Measurements from ENCODE around the gene FUT7. TPM values are rescaled to one million over a fixed set of nuclear protein-coding genes. Genes with fewer than 3 reads are reported as not detected.

FUT7 gene
- total and polyA plus RNA-seq, 2 of the 13 experiments (the other 11 are each of a cell fraction or from before 2014, with no cell fraction given) = 0.05 TPM; not detected in 1

DNA sequence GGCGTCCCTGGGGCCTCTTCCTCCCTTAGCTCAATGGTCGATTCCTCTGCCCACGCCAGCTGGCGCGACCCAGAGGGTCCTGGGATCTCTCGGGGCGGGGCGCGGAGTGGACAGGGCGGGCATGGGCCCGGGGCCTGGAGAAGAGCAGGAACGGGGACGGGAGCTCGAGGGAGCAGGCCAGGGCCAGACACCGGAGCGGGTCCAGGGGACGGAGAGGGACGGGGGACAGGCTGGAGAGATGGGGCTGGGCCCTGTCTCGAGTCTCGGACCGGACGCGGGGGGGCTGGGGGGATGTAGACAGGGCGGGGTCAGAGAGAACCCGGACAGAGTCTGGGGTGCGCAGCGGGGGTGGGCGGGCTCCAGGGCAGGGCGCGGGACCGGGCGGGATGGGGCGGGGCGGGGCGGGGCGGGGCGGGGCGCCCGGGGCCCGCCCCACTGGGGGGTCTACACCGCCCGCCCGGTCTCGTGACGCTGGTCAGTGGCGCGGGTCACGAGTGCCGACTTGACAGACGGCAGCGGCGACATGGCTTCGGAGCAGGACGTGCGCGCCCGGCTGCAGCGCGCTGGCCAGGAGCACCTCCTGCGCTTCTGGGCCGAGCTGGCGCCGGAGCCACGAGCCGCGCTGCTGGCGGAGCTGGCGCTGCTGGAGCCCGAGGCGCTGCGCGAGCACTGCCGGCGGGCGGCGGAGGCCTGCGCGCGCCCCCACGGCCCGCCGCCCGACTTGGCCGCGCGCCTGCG, 45.3 kb upstream of the FUT7 start, which contains the start of gene UAP1L1 (continued):
- TF ChIP-seq, protein P1, sequence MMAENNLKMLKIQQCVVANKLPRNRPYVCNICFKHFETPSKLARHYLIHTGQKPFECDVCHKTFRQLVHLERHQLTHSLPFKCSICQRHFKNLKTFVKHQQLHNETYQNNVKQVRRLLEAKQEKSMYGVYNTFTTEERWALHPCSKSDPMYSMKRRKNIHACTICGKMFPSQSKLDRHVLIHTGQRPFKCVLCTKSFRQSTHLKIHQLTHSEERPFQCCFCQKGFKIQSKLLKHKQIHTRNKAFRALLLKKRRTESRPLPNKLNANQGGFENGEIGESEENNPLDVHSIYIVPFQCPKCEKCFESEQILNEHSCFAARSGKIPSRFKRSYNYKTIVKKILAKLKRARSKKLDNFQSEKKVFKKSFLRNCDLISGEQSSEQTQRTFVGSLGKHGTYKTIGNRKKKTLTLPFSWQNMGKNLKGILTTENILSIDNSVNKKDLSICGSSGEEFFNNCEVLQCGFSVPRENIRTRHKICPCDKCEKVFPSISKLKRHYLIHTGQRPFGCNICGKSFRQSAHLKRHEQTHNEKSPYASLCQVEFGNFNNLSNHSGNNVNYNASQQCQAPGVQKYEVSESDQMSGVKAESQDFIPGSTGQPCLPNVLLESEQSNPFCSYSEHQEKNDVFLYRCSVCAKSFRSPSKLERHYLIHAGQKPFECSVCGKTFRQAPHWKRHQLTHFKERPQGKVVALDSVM (CRISPR knock-in tag; IDR thresholded peaks at IDR 0.05) = no peak
- peak; percentile 39; the same call in 1 of the 2 replicates for TF ChIP-seq SP4 (CRISPR knock-in tag; IDR thresholded peaks at IDR 0.05)
- TF ChIP-seq, protein P2, sequence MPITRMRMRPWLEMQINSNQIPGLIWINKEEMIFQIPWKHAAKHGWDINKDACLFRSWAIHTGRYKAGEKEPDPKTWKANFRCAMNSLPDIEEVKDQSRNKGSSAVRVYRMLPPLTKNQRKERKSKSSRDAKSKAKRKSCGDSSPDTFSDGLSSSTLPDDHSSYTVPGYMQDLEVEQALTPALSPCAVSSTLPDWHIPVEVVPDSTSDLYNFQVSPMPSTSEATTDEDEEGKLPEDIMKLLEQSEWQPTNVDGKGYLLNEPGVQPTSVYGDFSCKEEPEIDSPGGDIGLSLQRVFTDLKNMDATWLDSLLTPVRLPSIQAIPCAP (CRISPR knock-in tag; IDR thresholded peaks at IDR 0.05; ENCODE audit: low read depth) = no peak
- TF ChIP-seq MXI1 (IDR thresholded peaks at IDR 0.05; ENCODE audit: borderline replicate concordance, low read depth, low read length) = 0 out of 3 replicates have a peak, but pooled peaks have one; percentile 21
- 0 out of 2 replicates have a peak, but pooled peaks have one; percentile 18 for TF ChIP-seq HNRNPL (IDR thresholded peaks at IDR 0.05; ENCODE audit: low read depth, low read length)
- TF ChIP-seq, protein P3, sequence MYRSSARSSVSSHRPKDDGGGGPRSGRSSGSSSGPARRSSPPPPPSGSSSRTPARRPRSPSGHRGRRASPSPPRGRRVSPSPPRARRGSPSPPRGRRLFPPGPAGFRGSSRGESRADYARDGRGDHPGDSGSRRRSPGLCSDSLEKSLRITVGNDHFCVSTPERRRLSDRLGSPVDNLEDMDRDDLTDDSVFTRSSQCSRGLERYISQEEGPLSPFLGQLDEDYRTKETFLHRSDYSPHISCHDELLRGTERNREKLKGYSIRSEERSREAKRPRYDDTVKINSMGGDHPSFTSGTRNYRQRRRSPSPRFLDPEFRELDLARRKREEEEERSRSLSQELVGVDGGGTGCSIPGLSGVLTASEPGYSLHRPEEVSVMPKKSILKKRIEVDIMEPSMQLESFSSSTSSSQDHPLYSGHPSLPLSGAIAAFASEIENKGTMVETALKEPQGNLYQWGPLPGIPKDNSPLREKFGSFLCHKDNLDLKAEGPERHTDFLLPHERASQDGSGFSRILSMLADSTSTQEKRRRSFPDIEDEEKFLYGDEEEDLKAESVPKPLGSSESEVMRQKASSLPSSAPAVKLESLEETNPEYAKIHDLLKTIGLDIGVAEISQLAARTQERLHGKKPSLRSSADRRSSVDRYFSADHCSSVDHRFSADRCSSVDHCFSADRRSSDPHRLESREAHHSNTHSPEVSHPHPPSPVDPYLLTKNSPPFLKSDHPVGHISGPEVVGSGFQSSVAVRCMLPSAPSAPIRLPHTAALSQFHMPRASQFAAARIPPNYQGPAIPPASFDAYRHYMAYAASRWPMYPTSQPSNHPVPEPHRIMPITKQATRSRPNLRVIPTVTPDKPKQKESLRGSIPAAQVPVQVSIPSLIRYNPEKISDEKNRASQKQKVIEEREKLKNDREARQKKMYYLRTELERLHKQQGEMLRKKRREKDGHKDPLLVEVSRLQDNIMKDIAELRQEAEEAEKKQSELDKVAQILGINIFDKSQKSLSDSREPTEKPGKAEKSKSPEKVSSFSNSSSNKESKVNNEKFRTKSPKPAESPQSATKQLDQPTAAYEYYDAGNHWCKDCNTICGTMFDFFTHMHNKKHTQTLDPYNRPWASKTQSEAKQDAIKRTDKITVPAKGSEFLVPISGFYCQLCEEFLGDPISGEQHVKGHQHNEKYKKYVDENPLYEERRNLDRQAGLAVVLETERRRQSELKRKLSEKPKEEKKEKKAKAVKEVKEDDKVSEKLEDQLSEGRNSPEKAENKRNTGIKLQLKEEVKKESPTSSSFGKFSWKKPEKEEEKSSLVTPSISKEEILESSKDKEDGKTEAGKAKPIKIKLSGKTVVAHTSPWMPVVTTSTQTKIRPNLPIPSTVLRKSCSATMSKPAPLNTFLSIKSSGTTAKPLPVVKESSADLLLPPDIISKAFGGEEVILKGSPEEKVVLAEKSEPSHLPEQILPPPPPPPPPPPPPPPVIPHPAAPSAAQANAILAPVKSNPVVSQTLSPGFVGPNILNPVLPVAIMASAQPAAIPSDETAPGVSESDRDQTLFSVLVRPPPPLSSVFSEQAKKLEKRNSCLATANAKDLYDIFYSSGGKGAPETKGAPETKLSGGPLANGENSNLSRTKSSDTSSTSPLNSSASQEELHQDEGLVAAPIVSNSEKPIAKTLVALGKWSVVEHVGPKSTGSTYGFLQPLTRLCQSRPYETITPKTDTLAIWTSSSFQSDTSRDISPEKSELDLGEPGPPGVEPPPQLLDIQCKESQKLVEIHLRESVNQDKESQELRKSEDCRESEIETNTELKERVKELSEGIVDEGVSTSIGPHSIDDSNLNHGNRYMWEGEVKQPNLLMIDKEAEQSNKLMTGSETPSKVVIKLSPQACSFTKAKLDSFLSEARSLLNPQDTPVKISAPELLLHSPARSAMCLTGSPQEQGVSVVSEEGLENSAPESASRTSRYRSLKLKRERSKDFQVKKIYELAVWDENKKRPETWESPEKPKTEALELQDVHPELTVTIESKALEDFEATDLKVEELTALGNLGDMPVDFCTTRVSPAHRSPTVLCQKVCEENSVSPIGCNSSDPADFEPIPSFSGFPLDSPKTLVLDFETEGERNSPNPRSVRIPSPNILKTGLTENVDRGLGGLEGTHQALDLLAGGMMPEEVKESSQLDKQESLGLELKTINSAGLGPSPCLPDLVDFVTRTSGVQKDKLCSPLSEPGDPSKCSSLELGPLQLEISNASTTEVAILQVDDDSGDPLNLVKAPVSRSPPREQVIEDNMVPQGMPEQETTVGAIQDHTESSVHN (CRISPR knock-in tag; IDR thresholded peaks at IDR 0.05) = no peak
- TF ChIP-seq CHD4 (IDR thresholded peaks at IDR 0.05; ENCODE audit: borderline replicate concordance, low read length) = no peak
- no peak for TF ChIP-seq ZNF558 (CRISPR knock-in tag; IDR thresholded peaks at IDR 0.05; ENCODE audit: borderline replicate concordance)
- no peak for TF ChIP-seq ZNF737 (CRISPR knock-in tag; IDR thresholded peaks at IDR 0.05; ENCODE audit: borderline replicate concordance)
- TF ChIP-seq, protein P4, sequence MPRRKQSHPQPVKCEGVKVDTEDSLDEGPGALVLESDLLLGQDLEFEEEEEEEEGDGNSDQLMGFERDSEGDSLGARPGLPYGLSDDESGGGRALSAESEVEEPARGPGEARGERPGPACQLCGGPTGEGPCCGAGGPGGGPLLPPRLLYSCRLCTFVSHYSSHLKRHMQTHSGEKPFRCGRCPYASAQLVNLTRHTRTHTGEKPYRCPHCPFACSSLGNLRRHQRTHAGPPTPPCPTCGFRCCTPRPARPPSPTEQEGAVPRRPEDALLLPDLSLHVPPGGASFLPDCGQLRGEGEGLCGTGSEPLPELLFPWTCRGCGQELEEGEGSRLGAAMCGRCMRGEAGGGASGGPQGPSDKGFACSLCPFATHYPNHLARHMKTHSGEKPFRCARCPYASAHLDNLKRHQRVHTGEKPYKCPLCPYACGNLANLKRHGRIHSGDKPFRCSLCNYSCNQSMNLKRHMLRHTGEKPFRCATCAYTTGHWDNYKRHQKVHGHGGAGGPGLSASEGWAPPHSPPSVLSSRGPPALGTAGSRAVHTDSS (CRISPR knock-in tag; conservative IDR thresholded peaks at IDR 0.05) = no peak
- no peak for TF ChIP-seq MAFG (CRISPR knock-in tag; IDR thresholded peaks at IDR 0.05)
- TF ChIP-seq ZNF777 (CRISPR knock-in tag; IDR thresholded peaks at IDR 0.05) = peak; percentile 86
- TF ChIP-seq RAD21 (CRISPR knock-in tag; IDR thresholded peaks at IDR 0.05) = peak; percentile 29; the same call in 1 of the 2 replicates
- TF ChIP-seq BCL6 (CRISPR knock-in tag; IDR thresholded peaks at IDR 0.05) = no peak
- no peak for TF ChIP-seq CC2D1A (CRISPR knock-in tag; IDR thresholded peaks at IDR 0.05)
- no peak; the same call in 1 of the 2 replicates for TF ChIP-seq RBFOX2 (IDR thresholded peaks at IDR 0.05; ENCODE audit: low read depth, low read length)
- TF ChIP-seq KDM5A (IDR thresholded peaks at IDR 0.05; ENCODE audit: borderline replicate concordance, low read length) = no peak
